GM23248 (cell line): ENCODE data around the gene CRYBG1. TPM values are rescaled to one million over a fixed set of nuclear protein-coding genes. Genes with fewer than 3 reads are reported as not detected.
A peak's percentile ranks its signal among the peaks of the same experiment; 100 is the strongest.

ENCODE experiments used
- DNase-seq: peaks from one replicate; pipeline ENCODE4 v3.0.0-alpha.2; 2015
- H2AFZ ChIP-seq: fragments of 200-600 bp; sonication (generic); 2 replicates; pipeline ENCODE4 v1.6.1; 2016; ENCODE audit warnings: antibody characterized with exemption
- H3F3A ChIP-seq: fragments of 200-600 bp; sonication (generic); 2 replicates; pipeline ENCODE4 v1.6.1; 2016; ENCODE audit warnings: mild to moderate bottlenecking, antibody characterized with exemption, mixed run types; ENCODE audit not compliant: insufficient read depth
- H3K27ac ChIP-seq: fragments of 200-600 bp; sonication (generic); 2 replicates; pipeline ENCODE4 v1.5.1; 2016; ENCODE audit warnings: mild to moderate bottlenecking
- H3K27me3 ChIP-seq: fragments of 200-600 bp; sonication (generic); replicated peaks from 2 replicates; pipeline ENCODE4 v1.6.1; 2016; ENCODE audit warnings: mild to moderate bottlenecking; ENCODE audit not compliant: insufficient read depth
- H3K36me3 ChIP-seq: fragments of 200-600 bp; sonication (generic); 2 replicates; pipeline ENCODE4 v1.6.1; 2016; ENCODE audit warnings: low read depth, mild to moderate bottlenecking
- H3K4me1 ChIP-seq: fragments of 200-600 bp; sonication (generic); 2 replicates; pipeline ENCODE4 v1.6.1; 2016; ENCODE audit warnings: mild to moderate bottlenecking; ENCODE audit not compliant: insufficient read depth
- H3K4me2 ChIP-seq: fragments of 200-600 bp; sonication (generic); one replicate; pipeline ENCODE4 v1.6.1; 2016; ENCODE audit warnings: mild to moderate bottlenecking; ENCODE audit not compliant: unreplicated experiment
- H3K4me3 ChIP-seq: fragments of 200-600 bp; sonication (generic); 2 replicates; pipeline ENCODE4 v1.5.1; 2016; ENCODE audit warnings: mild to moderate bottlenecking
- H3K79me2 ChIP-seq: fragments of 200-600 bp; sonication (generic); 2 replicates; pipeline ENCODE4 v1.6.1; 2016; ENCODE audit warnings: mild to moderate bottlenecking; ENCODE audit not compliant: insufficient read depth
- H3K9ac ChIP-seq: fragments of 200-600 bp; sonication (generic); 2 replicates; pipeline ENCODE4 v1.6.1; 2016; ENCODE audit warnings: mild to moderate bottlenecking
- H3K9me2 ChIP-seq: fragments of 200-600 bp; sonication (generic); 2 replicates; pipeline ENCODE4 v1.6.1; 2016; ENCODE audit warnings: mixed run types, mild to moderate bottlenecking, moderate library complexity; ENCODE audit not compliant: insufficient read depth
- H3K9me3 ChIP-seq: fragments of 200-600 bp; sonication (generic); one replicate; pipeline ENCODE4 v1.6.1; 2017; ENCODE audit warnings: low read depth
- H4K20me1 ChIP-seq: fragments of 200-600 bp; sonication (generic); 2 replicates; pipeline ENCODE4 v1.6.0; 2016; ENCODE audit not compliant: insufficient read depth
- EZH2 ChIP-seq: fragments of 200-600 bp; sonication (generic); IDR thresholded peaks from 2 replicates; pipeline ENCODE4 v1.6.1; 2018; ENCODE audit warnings: antibody characterized with exemption, mild to moderate bottlenecking; ENCODE audit not compliant: insufficient read depth, poor library complexity, severe bottlenecking
- EZH2phosphoT487 ChIP-seq: fragments of 200-600 bp; sonication (generic); IDR thresholded peaks from 2 replicates; pipeline ENCODE4 v1.6.1; 2018; ENCODE audit warnings: antibody characterized with exemption, moderate library complexity, mild to moderate bottlenecking, low read depth; ENCODE audit not compliant: insufficient read depth
- WGBS, 2 experiments: methylation state at CpG; one replicate each; pipeline ENCODE4 v1.1.6; 2015 to 2017; ENCODE audit warnings: low lambda C conversion rate in 2 of 2, low coverage in 1 of 2; ENCODE audit errors: missing lambda C conversion rate in 2 of 2; 5-methylcytosine and 5-hydroxymethylcytosine counted together
- in situ Hi-C: fragments of 300-500 bp; cut with MboI; formaldehyde crosslinking; loops from 2 replicates; pipeline ENCODE4 v1.15.0; 2020
- polyA plus RNA-seq: library from polyadenylated mRNA; unstranded; fragments of >200 nt; fragmentation: Nextera tagmentation; extraction: Ambion mirVana; gene quantifications from 2 replicates; pipeline ENCODE4 v1.2.1, GENCODE V29; 2016
- total RNA-seq: library from RNA; depleted of rRNA; stranded (reverse); fragments of >200 nt; shearing (Covaris generic); gene quantifications from 2 replicates; pipeline ENCODE4 v1.2.3, GENCODE V29; 2014

CRYBG1 gene
- total and polyA plus RNA-seq, 2 experiments from 2014 or later = 1.9 to 8.4 TPM

- H3K79me2 ChIP-seq = no peaks in the 10 kb centered on the region
- DNase-seq = peak; percentile 13
- no peak overlapping the region for H2AFZ ChIP-seq
- TF ChIP-seq EZH2phosphoT487 (no peak), EZH2 (no peak)
- in situ Hi-C loops = no loop called here
- H3K36me3 ChIP-seq = no peaks in the 10 kb centered on the region
- no peak overlapping the region for H3K4me3 ChIP-seq
- peak overlapping the region; percentile 6 for H3K4me2 ChIP-seq
- no peaks in the 10 kb centered on the region for H4K20me1 ChIP-seq
- H3K9me3 ChIP-seq = no peaks in the 10 kb centered on the region
- 46 to 86% methylated on average over 1 to 2 of the region's 2 CpGs for WGBS, 2 experiments
- 0 out of 2 replicates have a peak, but pooled peaks cover 4% of the 10 kb centered on the region for H3K9me2 ChIP-seq
- H3K4me1 ChIP-seq = peaks cover 42% of the 10 kb centered on the region
- peaks cover 29% of the 10 kb centered on the region; the same call in 1 of the 2 replicates for H3F3A ChIP-seq
- no peaks in the 10 kb centered on the region for H3K27me3 ChIP-seq
- no peak overlapping the region for H3K27ac ChIP-seq
- no peak overlapping the region for H3K9ac ChIP-seq
Measured at GRCh38 chr6:106534564-106534982, 174.1 kb downstream of the CRYBG1 start.

- H3K36me3 ChIP-seq = no peaks in the 10 kb centered on the region
- in situ Hi-C loops = no loop called here
- H3K27ac ChIP-seq = no peak overlapping the region
- H3K9me2 ChIP-seq = 0 out of 2 replicates have a peak, but pooled peaks cover 4% of the 10 kb centered on the region
- no peaks in the 10 kb centered on the region for H4K20me1 ChIP-seq
- H3K9me3 ChIP-seq = no peaks in the 10 kb centered on the region
- H3K4me2 ChIP-seq = peak overlapping the region; percentile 6
- peaks cover 38% of the 10 kb centered on the region for H3K4me1 ChIP-seq
- H3K27me3 ChIP-seq = no peaks in the 10 kb centered on the region
- H3K79me2 ChIP-seq = no peaks in the 10 kb centered on the region
- no peak for TF ChIP-seq EZH2
- no peak overlapping the region for H3K4me3 ChIP-seq
- 96 to 98% methylated on average over 2 of the region's 2 CpGs for WGBS, 2 experiments
- H3F3A ChIP-seq = peaks cover 25% of the 10 kb centered on the region; the same call in 1 of the 2 replicates
- no peak overlapping the region for H2AFZ ChIP-seq
- DNase-seq = no peak
- no peak overlapping the region for H3K9ac ChIP-seq
Measured at GRCh38 chr6:106535012-106535411, 174.5 kb downstream of the CRYBG1 start.

- Histone ChIP-seq H3K4me1 (peaks cover 36% of the 10 kb centered on the region), H3K9me2 (0 out of 2 replicates have a peak, but pooled peaks cover 4% of the 10 kb centered on the region), H3K4me2 (no peak overlapping the region), H3K4me3 (no peak overlapping the region), H3F3A (peaks cover 14% of the 10 kb centered on the region; the same call in 1 of the 2 replicates), H2AFZ (no peak overlapping the region), H3K79me2 (no peaks in the 10 kb centered on the region), H3K36me3 (no peaks in the 10 kb centered on the region), H4K20me1 (no peaks in the 10 kb centered on the region), H3K27me3 (no peaks in the 10 kb centered on the region), H3K9me3 (no peaks in the 10 kb centered on the region), H3K9ac (no peak overlapping the region), H3K27ac (no peak overlapping the region)
- no peak for DNase-seq
- 94 to 98% methylated on average over 1 of the region's 1 CpG for WGBS, 2 experiments
- TF ChIP-seq EZH2 (no peak), EZH2phosphoT487 (no peak)
- in situ Hi-C loops = no loop called here
Measured at GRCh38 chr6:106536357-106536756, 175.8 kb downstream of the CRYBG1 start.

- peaks cover 35% of the 10 kb centered on the region for H3K4me1 ChIP-seq
- H3K9ac ChIP-seq = no peak overlapping the region
- H2AFZ ChIP-seq = no peak overlapping the region
- H3F3A ChIP-seq = peaks cover 13% of the 10 kb centered on the region; the same call in 1 of the 2 replicates
- no peak overlapping the region for H3K4me2 ChIP-seq
- H4K20me1 ChIP-seq = no peaks in the 10 kb centered on the region
- in situ Hi-C loops = no loop called here
- no peak overlapping the region for H3K27ac ChIP-seq
- no peak for DNase-seq
- 0 out of 2 replicates have a peak, but pooled peaks cover 4% of the 10 kb centered on the region for H3K9me2 ChIP-seq
- no peak for TF ChIP-seq EZH2phosphoT487
- TF ChIP-seq EZH2 = no peak
- H3K79me2 ChIP-seq = no peaks in the 10 kb centered on the region
- H3K36me3 ChIP-seq = no peaks in the 10 kb centered on the region
- no peaks in the 10 kb centered on the region for H3K9me3 ChIP-seq
- WGBS, 2 experiments = 94 to 95% methylated on average over 2 of the region's 2 CpGs
- H3K27me3 ChIP-seq = no peaks in the 10 kb centered on the region
- H3K4me3 ChIP-seq = no peak overlapping the region
Measured at GRCh38 chr6:106536851-106537250, 176.3 kb downstream of the CRYBG1 start.

- Histone ChIP-seq H3K4me2 (no peak overlapping the region), H3K79me2 (no peaks in the 10 kb centered on the region), H3K4me1 (peaks cover 35% of the 10 kb centered on the region), H2AFZ (no peak overlapping the region), H3K36me3 (no peaks in the 10 kb centered on the region), H3K27ac (no peak overlapping the region), H3K9me3 (no peaks in the 10 kb centered on the region), H3K4me3 (no peak overlapping the region), H3K27me3 (no peaks in the 10 kb centered on the region), H4K20me1 (no peaks in the 10 kb centered on the region), H3F3A (peaks cover 13% of the 10 kb centered on the region; the same call in 1 of the 2 replicates), H3K9ac (no peak overlapping the region), H3K9me2 (0 out of 2 replicates have a peak, but pooled peaks cover 4% of the 10 kb centered on the region)
- TF ChIP-seq EZH2phosphoT487 (no peak), EZH2 (no peak)
- WGBS, 2 experiments = 85 to 87% methylated on average over 8 of the region's 8 CpGs
- in situ Hi-C loops = no loop called here
- DNase-seq = no peak
Measured at GRCh38 chr6:106537662-106538061, 177.1 kb downstream of the CRYBG1 start.
